HepG2 (cell line): ENCODE data around the gene PHRF1. TPM values are rescaled to one million over a fixed set of nuclear protein-coding genes. Genes with fewer than 3 reads are reported as not detected.

Experiments used
- ARNT ChIP-seq: fragments of 450-650 bp; IDR thresholded peaks from 2 replicates; pipeline ENCODE4 v1.6.1; 2017
- ATF6 ChIP-seq: sonication (generic); formaldehyde crosslinking; conservative IDR thresholded peaks from 2 replicates; pipeline ENCODE4 v1.4.0; 2020; ENCODE audit warnings: missing genetic modification reagents
- BHLHE40 ChIP-seq: IDR thresholded peaks from 2 replicates; pipeline ENCODE4 v1.6.1; 2011; ENCODE audit warnings: low read length, improper control_type of control experiment
- CENPX ChIP-seq: sonication (generic); formaldehyde crosslinking; IDR thresholded peaks from 2 replicates; pipeline ENCODE4 v1.9.0; 2021; ENCODE audit warnings: mild to moderate bottlenecking, missing genetic modification reagents, moderate library complexity
- CHD2 ChIP-seq: IDR thresholded peaks from 2 replicates; pipeline ENCODE4 v1.6.1; 2011; ENCODE audit warnings: low read depth, low read length, improper control_type of control experiment
- EEA1 ChIP-seq: sonication (generic); formaldehyde crosslinking; IDR thresholded peaks from 2 replicates; pipeline ENCODE4 v1.5.1; 2020; ENCODE audit warnings: mild to moderate bottlenecking, missing genetic modification reagents, borderline replicate concordance
- ERF ChIP-seq: IDR thresholded peaks from 2 replicates; pipeline ENCODE4 v1.6.1; 2018; ENCODE audit warnings: missing biosample characterization, missing genetic modification reagents
- NFRKB ChIP-seq: fragments of 450-650 bp; IDR thresholded peaks from 2 replicates; pipeline ENCODE4 v1.6.1; 2017
- RARG ChIP-seq: sonication (generic); formaldehyde crosslinking; IDR thresholded peaks from 2 replicates; pipeline ENCODE4 v1.4.0; 2020; ENCODE audit warnings: low read depth, mild to moderate bottlenecking, missing genetic modification reagents
- SNAPC5 ChIP-seq: sonication (generic); formaldehyde crosslinking; IDR thresholded peaks from 2 replicates; pipeline ENCODE4 v1.8.1; 2023; ENCODE audit warnings: mild to moderate bottlenecking, missing genetic modification reagents, borderline replicate concordance
- STAG1 ChIP-seq: sonication (generic); formaldehyde crosslinking; IDR thresholded peaks from 2 replicates; pipeline ENCODE4 v1.4.0; 2020; ENCODE audit warnings: missing genetic modification reagents
- YY1 ChIP-seq: IDR thresholded peaks from 2 replicates; pipeline ENCODE4 v1.6.1; 2011; ENCODE audit warnings: low read length, low read depth, moderate library complexity, mild to moderate bottlenecking; ENCODE audit not compliant: insufficient read depth, insufficient replicate concordance
- ZBTB46 ChIP-seq: sonication (generic); formaldehyde crosslinking; IDR thresholded peaks from 2 replicates; pipeline ENCODE4 v1.4.0; 2020; ENCODE audit warnings: mild to moderate bottlenecking, missing genetic modification reagents, borderline replicate concordance
- ZNF124 ChIP-seq: sonication (generic); formaldehyde crosslinking; IDR thresholded peaks from 2 replicates; pipeline ENCODE4 v1.4.0; 2020; ENCODE audit warnings: missing genetic modification reagents
- ZNF180 ChIP-seq: sonication (generic); formaldehyde crosslinking; IDR thresholded peaks from 2 replicates; pipeline ENCODE4 v1.4.0; 2020; ENCODE audit warnings: low read depth, missing genetic modification reagents, borderline replicate concordance
- ZNF30 ChIP-seq: sonication (generic); formaldehyde crosslinking; IDR thresholded peaks from 2 replicates; pipeline ENCODE4 v1.5.0; 2020; ENCODE audit warnings: mild to moderate bottlenecking, missing genetic modification reagents
- ZNF33A ChIP-seq: sonication (generic); formaldehyde crosslinking; IDR thresholded peaks from 2 replicates; pipeline ENCODE4 v1.5.1; 2020; ENCODE audit warnings: missing genetic modification reagents, mild to moderate bottlenecking, moderate library complexity, borderline replicate concordance
- ZNF530 ChIP-seq: sonication (generic); formaldehyde crosslinking; IDR thresholded peaks from 2 replicates; pipeline ENCODE4 v1.5.0; 2020; ENCODE audit warnings: low read depth, mild to moderate bottlenecking, missing genetic modification reagents
- ZNF570 ChIP-seq: sonication (generic); formaldehyde crosslinking; IDR thresholded peaks from 2 replicates; pipeline ENCODE4 v1.4.0; 2020; ENCODE audit warnings: mild to moderate bottlenecking, missing genetic modification reagents, borderline replicate concordance
- ZNF577 ChIP-seq: sonication (generic); formaldehyde crosslinking; IDR thresholded peaks from 2 replicates; pipeline ENCODE4 v1.4.0; 2020; ENCODE audit warnings: mild to moderate bottlenecking, low read depth, missing genetic modification reagents, borderline replicate concordance
- ZNF7 ChIP-seq: IDR thresholded peaks from 2 replicates; pipeline ENCODE4 v1.6.1; 2016; ENCODE audit warnings: missing biosample characterization, missing genetic modification reagents
- polyA plus RNA-seq, 8 experiments: library from polyadenylated mRNA; depleted of rRNA in 3 of 8; stranded (reverse) in 7 of 8; unstranded in 1 of 8; fragments of >200 nt; fragmentation: Illumina TruSeq in 4 of 8; extraction: Trizol in 4 of 8; gene quantifications; 2 replicates each; pipeline versions ENCODE4 v1.2.1 to v1.2.3, GENCODE V29; 2011 to 2016; ENCODE audit warnings: low read depth in 4 of 8, missing spikeins in 1 of 8, mixed read lengths in 1 of 8; ENCODE audit not compliant: insufficient read depth in 1 of 8
- total RNA-seq, 5 experiments: library from RNA; depleted of rRNA; stranded (reverse); fragments of >200 nt; fragmentation: Illumina TruSeq; extraction: Trizol; gene quantifications; 2 replicates each; pipeline ENCODE4 v1.2.3, GENCODE V29; 2016; ENCODE audit warnings: low read depth in 1 of 5
- TF ChIP-seq, protein P1 (sequence below), 2 experiments: sonication (generic) in 1 of 2; formaldehyde crosslinking in 1 of 2; IDR thresholded peaks; 2 replicates each; pipeline versions ENCODE4 v1.4.0 to v1.6.1; 2018 to 2020; ENCODE audit warnings: missing genetic modification reagents in 2 of 2, borderline replicate concordance in 1 of 2, low read depth in 1 of 2, mild to moderate bottlenecking in 1 of 2, missing biosample characterization in 1 of 2
- TF ChIP-seq, protein P2 (sequence below): sonication (generic); formaldehyde crosslinking; IDR thresholded peaks from 2 replicates; pipeline ENCODE4 v1.4.0; 2020; ENCODE audit warnings: missing genetic modification reagents

Gene PHRF1
- total and polyA plus RNA-seq, 2 of the 13 experiments (the other 11 are each of a cell fraction or from before 2014, with no cell fraction given): 8.2 to 16.7 TPM

DNA sequence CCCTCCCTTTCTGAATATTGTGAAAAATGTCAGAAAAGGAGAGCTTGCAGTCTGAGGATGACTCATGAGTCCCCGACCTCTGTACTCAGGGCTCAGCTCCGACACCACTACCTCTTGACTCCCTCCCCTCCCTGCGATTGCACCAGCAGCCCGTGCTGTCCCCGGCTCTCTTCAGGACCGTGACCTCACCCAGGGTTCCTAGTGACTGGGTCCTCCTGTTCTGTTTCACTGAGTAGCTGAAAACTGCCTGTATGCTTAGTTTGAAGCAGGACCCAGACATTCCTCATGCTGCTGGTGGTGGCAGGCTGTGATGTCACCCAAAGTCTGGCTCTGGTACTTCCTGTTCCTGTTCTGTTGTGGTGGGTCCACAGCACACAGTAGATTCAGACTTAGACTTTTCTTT is 11.7 kb downstream of the PHRF1 start (continued):
- TF ChIP-seq ATF6 (CRISPR knock-in tag): no peak
- TF ChIP-seq ERF (CRISPR knock-in tag): peak; percentile 80; the same call in 1 of the 2 replicates
- no peak for TF ChIP-seq EEA1 (CRISPR knock-in tag)
- no peak for TF ChIP-seq ZNF180 (CRISPR knock-in tag)
- TF ChIP-seq ZNF124 (CRISPR knock-in tag): peak; percentile 71; the same call in 1 of the 2 replicates
- no peak for TF ChIP-seq YY1
- no peak for TF ChIP-seq CHD2
- TF ChIP-seq ZNF577 (CRISPR knock-in tag): no peak
- TF ChIP-seq, protein P1, sequence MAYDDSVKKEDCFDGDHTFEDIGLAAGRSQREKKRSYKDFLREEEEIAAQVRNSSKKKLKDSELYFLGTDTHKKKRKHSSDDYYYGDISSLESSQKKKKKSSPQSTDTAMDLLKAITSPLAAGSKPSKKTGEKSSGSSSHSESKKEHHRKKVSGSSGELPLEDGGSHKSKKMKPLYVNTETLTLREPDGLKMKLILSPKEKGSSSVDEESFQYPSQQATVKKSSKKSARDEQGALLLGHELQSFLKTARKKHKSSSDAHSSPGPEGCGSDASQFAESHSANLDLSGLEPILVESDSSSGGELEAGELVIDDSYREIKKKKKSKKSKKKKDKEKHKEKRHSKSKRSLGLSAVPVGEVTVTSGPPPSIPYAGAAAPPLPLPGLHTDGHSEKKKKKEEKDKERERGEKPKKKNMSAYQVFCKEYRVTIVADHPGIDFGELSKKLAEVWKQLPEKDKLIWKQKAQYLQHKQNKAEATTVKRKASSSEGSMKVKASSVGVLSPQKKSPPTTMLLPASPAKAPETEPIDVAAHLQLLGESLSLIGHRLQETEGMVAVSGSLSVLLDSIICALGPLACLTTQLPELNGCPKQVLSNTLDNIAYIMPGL (CRISPR knock-in tag; IDR thresholded peaks at IDR 0.05; ENCODE audit: borderline replicate concordance in 1 of 2, low read depth in 1 of 2): peak in 1 of 2 experiments; percentile 65; a peak in 1 of 4 replicates
- TF ChIP-seq ARNT: no peak
- no peak for TF ChIP-seq ZBTB46 (CRISPR knock-in tag)
- TF ChIP-seq STAG1 (CRISPR knock-in tag): peak; percentile 24; the same call in 1 of the 2 replicates
- no peak for TF ChIP-seq ZNF7
- no peak for TF ChIP-seq ZNF570 (CRISPR knock-in tag)
- no peak for TF ChIP-seq ZNF33A (CRISPR knock-in tag)
- TF ChIP-seq NFRKB: no peak
- no peak for TF ChIP-seq RARG (CRISPR knock-in tag)
- no peak for TF ChIP-seq CENPX (CRISPR knock-in tag)
- peak; percentile 94 for TF ChIP-seq BHLHE40
- no peak for TF ChIP-seq ZNF530
- no peak for TF ChIP-seq SNAPC5
- TF ChIP-seq, protein P2, sequence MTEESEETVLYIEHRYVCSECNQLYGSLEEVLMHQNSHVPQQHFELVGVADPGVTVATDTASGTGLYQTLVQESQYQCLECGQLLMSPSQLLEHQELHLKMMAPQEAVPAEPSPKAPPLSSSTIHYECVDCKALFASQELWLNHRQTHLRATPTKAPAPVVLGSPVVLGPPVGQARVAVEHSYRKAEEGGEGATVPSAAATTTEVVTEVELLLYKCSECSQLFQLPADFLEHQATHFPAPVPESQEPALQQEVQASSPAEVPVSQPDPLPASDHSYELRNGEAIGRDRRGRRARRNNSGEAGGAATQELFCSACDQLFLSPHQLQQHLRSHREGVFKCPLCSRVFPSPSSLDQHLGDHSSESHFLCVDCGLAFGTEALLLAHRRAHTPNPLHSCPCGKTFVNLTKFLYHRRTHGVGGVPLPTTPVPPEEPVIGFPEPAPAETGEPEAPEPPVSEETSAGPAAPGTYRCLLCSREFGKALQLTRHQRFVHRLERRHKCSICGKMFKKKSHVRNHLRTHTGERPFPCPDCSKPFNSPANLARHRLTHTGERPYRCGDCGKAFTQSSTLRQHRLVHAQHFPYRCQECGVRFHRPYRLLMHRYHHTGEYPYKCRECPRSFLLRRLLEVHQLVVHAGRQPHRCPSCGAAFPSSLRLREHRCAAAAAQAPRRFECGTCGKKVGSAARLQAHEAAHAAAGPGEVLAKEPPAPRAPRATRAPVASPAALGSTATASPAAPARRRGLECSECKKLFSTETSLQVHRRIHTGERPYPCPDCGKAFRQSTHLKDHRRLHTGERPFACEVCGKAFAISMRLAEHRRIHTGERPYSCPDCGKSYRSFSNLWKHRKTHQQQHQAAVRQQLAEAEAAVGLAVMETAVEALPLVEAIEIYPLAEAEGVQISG: no peak; the same call in 1 of the 2 replicates
- no peak for TF ChIP-seq ZNF30 (CRISPR knock-in tag)
